ENCODE data around the gene MEGF10.

Gene MEGF10

DNA sequence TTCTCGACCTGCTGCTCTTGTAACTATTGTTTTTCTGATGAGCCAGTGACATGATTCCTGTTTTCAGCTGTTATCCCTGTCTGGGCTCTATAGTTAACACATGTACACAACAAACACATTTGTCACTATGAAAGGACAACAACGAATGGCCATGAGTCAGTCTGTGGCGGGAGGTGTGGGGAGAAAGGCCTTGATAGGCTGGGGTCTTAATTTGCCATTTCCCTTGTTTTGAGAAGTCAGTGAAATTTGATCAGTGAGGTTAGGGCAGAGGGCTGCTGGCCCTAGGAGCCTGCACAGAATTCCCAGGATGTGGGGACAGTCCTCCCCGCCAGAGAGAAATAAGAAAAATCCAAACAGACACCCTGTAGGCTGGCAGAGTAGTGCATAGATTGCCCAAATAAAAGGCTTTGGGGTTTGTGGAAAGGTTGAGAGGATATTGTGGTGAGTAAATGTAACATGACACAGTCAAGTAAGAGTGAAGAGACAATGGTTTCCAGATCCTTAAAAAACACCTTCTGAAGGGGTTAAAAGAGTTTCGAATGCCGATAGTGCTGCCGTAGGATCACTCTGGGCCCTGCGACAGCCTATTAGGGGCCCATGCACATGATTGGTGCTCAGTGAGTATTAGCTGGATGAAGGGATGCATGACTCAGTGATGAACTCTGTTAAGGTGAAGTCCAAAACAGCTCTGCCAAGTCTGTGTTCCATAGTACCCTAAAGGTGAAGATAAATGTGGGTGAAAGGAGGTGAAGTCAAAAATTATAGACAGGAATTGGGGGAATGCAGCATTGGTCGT lies 115.9 kb downstream of the MEGF10 start:
- no peaks in the 10 kb centered on the region for H3K4me1 ChIP-seq (ENCODE audit: insufficient read depth, low read length, severe bottlenecking)
- no peak overlapping the region for H3K27ac ChIP-seq (ENCODE audit: low read depth, low read length, poor library complexity, severe bottlenecking)
- no peaks in the 10 kb centered on the region for H3K27me3 ChIP-seq (ENCODE audit: insufficient read depth, low read length)
- H3K36me3 ChIP-seq (ENCODE audit: insufficient read depth, low read length) = no peaks in the 10 kb centered on the region
- no peak for TF ChIP-seq EZH2 (IDR thresholded peaks at IDR 0.05; ENCODE audit: borderline replicate concordance, low read length)
- TF ChIP-seq, protein P1, sequence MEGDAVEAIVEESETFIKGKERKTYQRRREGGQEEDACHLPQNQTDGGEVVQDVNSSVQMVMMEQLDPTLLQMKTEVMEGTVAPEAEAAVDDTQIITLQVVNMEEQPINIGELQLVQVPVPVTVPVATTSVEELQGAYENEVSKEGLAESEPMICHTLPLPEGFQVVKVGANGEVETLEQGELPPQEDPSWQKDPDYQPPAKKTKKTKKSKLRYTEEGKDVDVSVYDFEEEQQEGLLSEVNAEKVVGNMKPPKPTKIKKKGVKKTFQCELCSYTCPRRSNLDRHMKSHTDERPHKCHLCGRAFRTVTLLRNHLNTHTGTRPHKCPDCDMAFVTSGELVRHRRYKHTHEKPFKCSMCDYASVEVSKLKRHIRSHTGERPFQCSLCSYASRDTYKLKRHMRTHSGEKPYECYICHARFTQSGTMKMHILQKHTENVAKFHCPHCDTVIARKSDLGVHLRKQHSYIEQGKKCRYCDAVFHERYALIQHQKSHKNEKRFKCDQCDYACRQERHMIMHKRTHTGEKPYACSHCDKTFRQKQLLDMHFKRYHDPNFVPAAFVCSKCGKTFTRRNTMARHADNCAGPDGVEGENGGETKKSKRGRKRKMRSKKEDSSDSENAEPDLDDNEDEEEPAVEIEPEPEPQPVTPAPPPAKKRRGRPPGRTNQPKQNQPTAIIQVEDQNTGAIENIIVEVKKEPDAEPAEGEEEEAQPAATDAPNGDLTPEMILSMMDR (IDR thresholded peaks at IDR 0.05; ENCODE audit: low read length) = no peak
- no peaks in the 10 kb centered on the region for H3K9me3 ChIP-seq (ENCODE audit: low read length)
- no peak overlapping the region for H3K9ac ChIP-seq (ENCODE audit: low read length)
- no peaks in the 10 kb centered on the region for H3F3A ChIP-seq (ENCODE audit: insufficient read depth, low read length)
- H3K9me2 ChIP-seq (ENCODE audit: low read depth, low read length) = no peaks in the 10 kb centered on the region
- no peak overlapping the region for H2AFZ ChIP-seq (ENCODE audit: low read length)
- no peak overlapping the region for H3K4me3 ChIP-seq (ENCODE audit: low read depth, low read length, poor library complexity, severe bottlenecking)
- no peaks in the 10 kb centered on the region for H3K79me2 ChIP-seq (ENCODE audit: insufficient read depth, low read length)
- no peak overlapping the region for H3K4me2 ChIP-seq (ENCODE audit: low read length)
- H4K20me1 ChIP-seq (ENCODE audit: insufficient read depth, low read length) = no peaks in the 10 kb centered on the region

DNA sequence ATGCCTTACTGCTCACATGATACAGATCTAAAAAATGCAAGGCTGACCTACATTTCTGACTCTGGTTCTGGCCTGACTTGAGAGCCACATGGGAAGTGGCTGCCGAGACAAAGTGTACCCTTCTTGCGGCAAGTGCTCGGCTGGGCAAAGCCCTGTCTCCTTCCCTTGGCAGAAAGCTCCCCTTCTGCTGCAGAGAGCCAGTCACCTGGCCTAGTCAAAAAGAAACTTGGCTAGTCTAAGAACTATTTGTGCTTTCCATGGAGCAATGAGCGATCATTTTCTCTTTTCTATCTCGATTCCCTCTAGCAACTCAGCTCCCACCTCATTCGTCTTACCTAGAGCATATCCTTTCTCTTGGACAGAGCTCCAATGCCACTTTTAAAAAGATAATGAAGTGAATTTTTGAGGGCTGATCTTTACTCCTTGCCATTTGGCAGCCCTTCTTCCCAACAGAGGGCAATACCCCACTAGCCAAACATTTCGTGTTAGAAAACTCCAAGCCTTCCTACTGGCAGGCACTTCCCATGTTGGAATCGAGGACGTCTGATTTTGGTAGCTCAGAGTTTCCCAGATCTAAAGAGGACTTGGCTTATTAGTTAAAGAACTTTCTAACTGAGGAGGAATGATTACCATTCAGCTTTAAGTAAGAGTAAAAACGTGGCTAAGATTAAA lies 118.8 kb downstream of the MEGF10 start:
- H3K36me3 ChIP-seq (ENCODE audit: insufficient read depth, low read length) = no peaks in the 10 kb centered on the region
- no peaks in the 10 kb centered on the region for H4K20me1 ChIP-seq (ENCODE audit: insufficient read depth, low read length)
- no peaks in the 10 kb centered on the region for H3K79me2 ChIP-seq (ENCODE audit: insufficient read depth, low read length)
- no peak overlapping the region for H3K4me3 ChIP-seq (ENCODE audit: low read depth, low read length, poor library complexity, severe bottlenecking)
- H3K9me3 ChIP-seq (ENCODE audit: low read length) = no peaks in the 10 kb centered on the region
- no peak overlapping the region for H2AFZ ChIP-seq (ENCODE audit: low read length)
- no peaks in the 10 kb centered on the region for H3F3A ChIP-seq (ENCODE audit: insufficient read depth, low read length)
- H3K27ac ChIP-seq (ENCODE audit: low read depth, low read length, poor library complexity, severe bottlenecking) = no peak overlapping the region
- no peaks in the 10 kb centered on the region for H3K4me1 ChIP-seq (ENCODE audit: insufficient read depth, low read length, severe bottlenecking)
- H3K4me2 ChIP-seq (ENCODE audit: low read length) = no peak overlapping the region
- no peaks in the 10 kb centered on the region for H3K9me2 ChIP-seq (ENCODE audit: low read depth, low read length)
- no peaks in the 10 kb centered on the region for H3K27me3 ChIP-seq (ENCODE audit: insufficient read depth, low read length)
- TF ChIP-seq EZH2 (IDR thresholded peaks at IDR 0.05; ENCODE audit: borderline replicate concordance, low read length) = no peak
- TF ChIP-seq, protein P1 (IDR thresholded peaks at IDR 0.05; ENCODE audit: low read length) = no peak
- no peak overlapping the region for H3K9ac ChIP-seq (ENCODE audit: low read length)

DNA sequence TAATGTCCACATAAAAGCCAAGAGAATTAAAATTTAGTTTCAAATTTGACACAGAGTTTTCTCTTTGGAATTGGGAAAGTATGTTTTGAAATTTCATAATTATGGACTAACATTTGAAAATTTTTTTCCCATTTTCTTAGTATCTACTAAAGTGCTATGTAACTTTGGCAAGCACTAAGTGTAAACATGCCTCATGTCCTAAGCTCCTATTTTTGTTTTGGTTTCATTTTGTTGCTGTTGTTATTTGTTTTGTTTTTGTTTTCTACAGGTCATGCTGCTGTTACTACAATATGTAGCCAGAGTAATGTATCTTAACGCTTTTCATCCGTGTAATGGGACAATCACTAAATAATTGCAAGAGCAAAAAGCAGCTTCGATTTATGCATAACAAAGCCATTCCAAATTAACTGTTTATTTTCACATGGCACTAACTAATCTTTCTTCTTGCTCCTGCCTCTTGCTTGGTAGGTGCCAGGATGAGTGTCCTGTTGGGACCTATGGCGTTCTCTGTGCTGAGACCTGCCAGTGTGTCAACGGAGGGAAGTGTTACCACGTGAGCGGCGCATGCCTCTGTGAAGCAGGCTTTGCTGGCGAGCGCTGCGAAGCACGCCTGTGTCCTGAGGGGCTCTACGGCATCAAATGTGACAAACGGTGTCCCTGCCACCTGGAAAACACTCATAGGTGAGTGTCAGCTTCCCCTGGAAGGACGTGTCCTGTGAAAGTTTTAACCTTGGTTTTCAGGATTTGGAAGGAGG lies 119.5 kb downstream of the MEGF10 start:
- Histone ChIP-seq H4K20me1 (ENCODE audit: insufficient read depth, low read length) (no peaks in the 10 kb centered on the region), H3K4me2 (ENCODE audit: low read length) (no peak overlapping the region), H3K9me2 (ENCODE audit: low read depth, low read length) (no peaks in the 10 kb centered on the region), H3K27me3 (ENCODE audit: insufficient read depth, low read length) (no peaks in the 10 kb centered on the region), H3K9me3 (ENCODE audit: low read length) (no peaks in the 10 kb centered on the region), H3K27ac (ENCODE audit: low read depth, low read length, poor library complexity, severe bottlenecking) (no peak overlapping the region), H3F3A (ENCODE audit: insufficient read depth, low read length) (no peaks in the 10 kb centered on the region), H3K4me1 (ENCODE audit: insufficient read depth, low read length, severe bottlenecking) (no peaks in the 10 kb centered on the region), H3K9ac (ENCODE audit: low read length) (no peak overlapping the region), H3K36me3 (ENCODE audit: insufficient read depth, low read length) (no peaks in the 10 kb centered on the region), H3K4me3 (ENCODE audit: low read depth, low read length, poor library complexity, severe bottlenecking) (no peak overlapping the region), H3K79me2 (ENCODE audit: insufficient read depth, low read length) (no peaks in the 10 kb centered on the region), H2AFZ (ENCODE audit: low read length) (no peak overlapping the region)
- TF ChIP-seq, protein P1 (IDR thresholded peaks at IDR 0.05; ENCODE audit: low read length) = no peak
